Liver (tissue), 9 donors: ENCODE results near the gene EXT2. TPM values are rescaled to one million over a fixed set of nuclear protein-coding genes. Genes with fewer than 3 reads are reported as not detected.

Experiments
- DNase-seq: peaks from one replicate; pipeline ENCODE4 v3.0.0-alpha.2; 2017; ENCODE audit warnings: low spot score
- H3K27ac ChIP-seq, 2 donors: one replicate each; pipeline ENCODE4 v1.7.0; 2013; ENCODE audit warnings: inconsistent platforms in 2 of 2, low read length in 2 of 2, control low read depth in 1 of 2, low read depth in 1 of 2, mild to moderate bottlenecking in 1 of 2
- H3K27me3 ChIP-seq, 4 donors: one replicate each; pipeline versions ENCODE4 v1.6.1 to v1.7.0; 2013; ENCODE audit warnings: low read length in 3 of 4, inconsistent platforms in 1 of 4, mild to moderate bottlenecking in 1 of 4, moderate library complexity in 1 of 4; ENCODE audit not compliant: control insufficient read depth in 4 of 4, insufficient read depth in 4 of 4
- H3K36me3 ChIP-seq, 4 donors: one replicate each; pipeline versions ENCODE4 v1.6.1 to v1.7.0; 2013; ENCODE audit warnings: low read length in 3 of 4, mild to moderate bottlenecking in 3 of 4, low read depth in 1 of 4, moderate library complexity in 1 of 4; ENCODE audit not compliant: control insufficient read depth in 4 of 4, insufficient read depth in 3 of 4
- H3K4me1 ChIP-seq, 4 donors: one replicate each; pipeline versions ENCODE4 v1.6.1 to v1.7.0; 2013; ENCODE audit warnings: low read length in 3 of 4, mild to moderate bottlenecking in 3 of 4, moderate library complexity in 1 of 4; ENCODE audit not compliant: control insufficient read depth in 4 of 4, insufficient read depth in 4 of 4
- H3K4me3 ChIP-seq, 3 donors: one replicate each; pipeline versions ENCODE4 v1.6.1 to v1.7.0; 2013; ENCODE audit warnings: low read length in 3 of 3, control low read depth in 1 of 3, low read depth in 1 of 3, mild to moderate bottlenecking in 1 of 3
- H3K9ac ChIP-seq, 2 donors: one replicate each; pipeline ENCODE4 v1.7.0; 2013; ENCODE audit warnings: low read length in 2 of 2, mild to moderate bottlenecking in 2 of 2, moderate library complexity in 2 of 2, control low read depth in 1 of 2, low read depth in 1 of 2
- H3K9me3 ChIP-seq, 4 donors: one replicate each; pipeline versions ENCODE4 v1.6.1 to v1.7.0; 2013; ENCODE audit warnings: low read length in 3 of 4; ENCODE audit not compliant: control insufficient read depth in 4 of 4
- ATF3 ChIP-seq: IDR thresholded peaks from 2 replicates; pipeline ENCODE4 v1.6.1; 2016; ENCODE audit warnings: antibody characterized with exemption
- EGR1 ChIP-seq, 2 donors: IDR thresholded peaks; 2 replicates each; pipeline ENCODE4 v1.6.1; 2016 to 2018; ENCODE audit warnings: antibody characterized with exemption in 2 of 2, low read depth in 2 of 2
- FOXA1 ChIP-seq: IDR thresholded peaks from 2 replicates; pipeline ENCODE4 v1.6.1; 2016; ENCODE audit warnings: antibody characterized with exemption
- GABPA ChIP-seq, 2 donors: IDR thresholded peaks in 1 of 2; conservative IDR thresholded peaks in 1 of 2; 2 replicates each; pipeline ENCODE4 v1.6.1; 2016; ENCODE audit warnings: antibody characterized with exemption in 2 of 2, mild to moderate bottlenecking in 1 of 2, moderate library complexity in 1 of 2
- HNF4A ChIP-seq, 2 donors: conservative IDR thresholded peaks; 2 replicates each; pipeline ENCODE4 v1.6.1; 2016; ENCODE audit warnings: antibody characterized with exemption in 2 of 2, mild to moderate bottlenecking in 2 of 2
- HNF4G ChIP-seq: IDR thresholded peaks from 2 replicates; pipeline ENCODE4 v1.6.1; 2016; ENCODE audit warnings: antibody characterized with exemption
- NR2F2 ChIP-seq: IDR thresholded peaks from 2 replicates; pipeline ENCODE4 v1.6.1; 2016; ENCODE audit warnings: antibody characterized with exemption
- RAD21 ChIP-seq, 2 donors: IDR thresholded peaks; 2 replicates each; pipeline ENCODE4 v1.6.1; 2016; ENCODE audit warnings: antibody characterized with exemption in 2 of 2, mild to moderate bottlenecking in 2 of 2
- REST ChIP-seq: IDR thresholded peaks from 2 replicates; pipeline ENCODE4 v1.6.1; 2016; ENCODE audit warnings: antibody characterized with exemption, mild to moderate bottlenecking
- RXRA ChIP-seq, 2 donors: IDR thresholded peaks; 2 replicates each; pipeline ENCODE4 v1.6.1; 2017 to 2018; ENCODE audit warnings: antibody characterized with exemption in 2 of 2, mild to moderate bottlenecking in 1 of 2
- TAF1 ChIP-seq: conservative IDR thresholded peaks from 2 replicates; pipeline ENCODE4 v1.6.1; 2016; ENCODE audit warnings: antibody characterized with exemption, mild to moderate bottlenecking
- YY1 ChIP-seq: IDR thresholded peaks from 2 replicates; pipeline ENCODE4 v1.6.1; 2016; ENCODE audit warnings: antibody characterized with exemption, mild to moderate bottlenecking
- WGBS: extraction: QIAGEN DNeasy Blood & Tissue Kit; methylation state at CpG from one replicate; pipeline ENCODE4 v1.1.7; 2013; 5-methylcytosine and 5-hydroxymethylcytosine counted together
- polyA plus RNA-seq, 2 donors: library from polyadenylated mRNA; stranded (reverse) in 1 of 2; unstranded in 1 of 2; fragments of 200-250 nt in 1 of 2; fragments of >200 nt in 1 of 2; fragmentation: Nextera tagmentation in 1 of 2; extraction: Ambion mirVana in 1 of 2; gene quantifications; one replicate each; pipeline versions ENCODE4 v1.2.1 to v1.2.3, GENCODE V29; 2013 to 2015
- total RNA-seq, 2 donors: library from RNA; depleted of rRNA; stranded (reverse); fragments of >200 nt; gene quantifications; one replicate each; pipeline ENCODE4 v1.2.3, GENCODE V29; 2014
- donor health status: healthy.
- donor health status: healthy.
- donor health status: healthy.
- donor health status: healthy.
- donor health status: healthy.

The EXT2 gene
- total and polyA plus RNA-seq, 4 donors, result 8.4 to 36.1 (median 29.8) TPM

GRCh38 chr11:44280257-44280656, 184.8 kb downstream of the EXT2 start:
- no peaks in the 10 kb centered on the region for H3K9me3 ChIP-seq
- H3K4me3 ChIP-seq, result no peak overlapping the region
- H3K27ac ChIP-seq, result no peak overlapping the region
- no peaks in the 10 kb centered on the region for H3K4me1 ChIP-seq
- DNase-seq, result no peak
- no peak overlapping the region for H3K9ac ChIP-seq
- WGBS, result 87% methylated on average over 7 of the region's 7 CpGs
- TF ChIP-seq REST (no peak), RAD21 (IDR thresholded peaks at IDR 0.05) (no peak), RXRA (IDR thresholded peaks at IDR 0.05) (no peak)
- H3K27me3 ChIP-seq, result no peaks in the 10 kb centered on the region
- no peaks in the 10 kb centered on the region for H3K36me3 ChIP-seq

DNA sequence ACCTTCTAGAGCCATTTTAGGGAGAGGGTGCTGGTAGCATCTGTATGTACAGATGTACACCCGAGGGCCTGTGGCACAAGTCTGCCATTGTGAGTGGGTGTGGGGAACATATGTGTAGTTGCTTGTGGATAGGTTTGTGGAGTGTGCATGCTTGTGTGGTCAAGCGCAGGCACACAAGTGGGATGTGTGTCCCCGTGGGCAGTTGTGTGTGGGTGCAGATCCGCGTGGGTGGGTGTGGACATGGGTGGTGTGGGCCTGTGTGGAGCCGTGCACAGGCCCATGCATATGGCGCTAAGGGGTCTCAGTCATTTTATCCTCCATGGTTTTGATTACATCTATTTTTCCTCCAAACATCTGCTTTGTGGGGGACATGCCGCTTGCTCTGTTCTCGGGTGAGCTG, 185.7 kb downstream of the EXT2 start:
- Histone ChIP-seq H3K4me3 (no peak overlapping the region), H3K36me3 (no peaks in the 10 kb centered on the region), H3K9me3 (no peaks in the 10 kb centered on the region), H3K4me1 (no peaks in the 10 kb centered on the region), H3K27me3 (no peaks in the 10 kb centered on the region), H3K27ac (no peak overlapping the region), H3K9ac (no peak overlapping the region)
- WGBS, result 96% methylated on average over 9 of the region's 9 CpGs
- TF ChIP-seq NR2F2, result no peak
- DNase-seq, result no peak

- Histone ChIP-seq H3K27me3 (no peaks in the 10 kb centered on the region), H3K27ac (no peak overlapping the region), H3K4me3 (no peak overlapping the region), H3K9ac (no peak overlapping the region), H3K4me1 (no peaks in the 10 kb centered on the region), H3K9me3 (no peaks in the 10 kb centered on the region), H3K36me3 (no peaks in the 10 kb centered on the region)
- TF ChIP-seq EGR1 (IDR thresholded peaks at IDR 0.05; ENCODE audit: low read depth in 2 of 2) (no peak), ATF3 (no peak), RAD21 (IDR thresholded peaks at IDR 0.05) (no peak), HNF4G (no peak), REST (no peak), GABPA (IDR thresholded peaks at IDR 0.05 in 1 of 2, conservative IDR thresholded peaks at IDR 0.05 in 1 of 2) (no peak), FOXA1 (no peak), TAF1 (no peak), HNF4A (conservative IDR thresholded peaks at IDR 0.05) (no peak), YY1 (no peak)
- 82% methylated on average over 5 of the region's 5 CpGs for WGBS
- DNase-seq, result no peak
Measured at GRCh38 chr11:44282620-44283019, 187.1 kb downstream of the EXT2 start.
